ENCODE results near the gene ZNF574. TPM values are rescaled to one million over a fixed set of nuclear protein-coding genes. Genes with fewer than 3 reads are reported as not detected.

ZNF574 gene
- total and polyA plus RNA-seq, 2 donors (not counting 3 experiments of a cell fraction or from before 2014, with no cell fraction given), result 13.6 to 15.3 TPM

- DNase-seq (ENCODE audit: low read depth, low spot score) (no peak), FAIRE-seq (no peak)
- H3K27ac ChIP-seq (ENCODE audit: insufficient read depth, low read depth, low read length), result no peak overlapping the region
- no peaks in the 10 kb centered on the region for H3K79me2 ChIP-seq (ENCODE audit: control insufficient read depth, insufficient read depth, low read length)
- peaks cover 17 to 23% of the 10 kb centered on the region in 2 experiments for H3K27me3 ChIP-seq (ENCODE audit: control insufficient read depth in 2 of 2, insufficient read depth in 2 of 2, low read length in 2 of 2)
- H3K4me2 ChIP-seq (ENCODE audit: insufficient read depth, low read length), result no peak overlapping the region
- no peaks in the 10 kb centered on the region for H3K36me3 ChIP-seq (ENCODE audit: control insufficient read depth in 2 of 2, extremely low read depth in 1 of 2, insufficient read depth in 2 of 2, low read length in 2 of 2)
- no peak overlapping the region for H3K4me3 ChIP-seq (replicated peaks in 1 of 3; ENCODE audit: insufficient read depth in 1 of 3, low read depth in 1 of 3, low read length in 3 of 3)
- H4K20me1 ChIP-seq (replicated peaks; ENCODE audit: control insufficient read depth, extremely low read depth, insufficient read depth, low read length), result no peaks in the 10 kb centered on the region
- H3K4me1 ChIP-seq (ENCODE audit: control insufficient read depth, extremely low read depth, insufficient read depth, low read length), result no peaks in the 10 kb centered on the region
- no peak overlapping the region for H2AFZ ChIP-seq (ENCODE audit: low read depth, low read length)
- POLR2A ChIA-PET, result no interaction called here
- intact Hi-C loops (cut with micrococcal nuclease), result no loop called here
- no peaks in the 10 kb centered on the region for H3K9me1 ChIP-seq (replicated peaks; ENCODE audit: control insufficient read depth, extremely low read depth, insufficient read depth, low read length)
- dilution Hi-C loops (cut with MboI; ENCODE audit: extremely low pct_ligation_motif_present, low sequenced_read_pairs), result no loop called here
- H3K9ac ChIP-seq (replicated peaks; ENCODE audit: extremely low read depth, insufficient read depth, low read length), result no peak overlapping the region
- BruUV-seq (replicated peaks), result no TSS peak
- CTCF ChIA-PET, result interaction anchor here (0.6 kb wide), 1 partner anchor 238 kb away, joined by 6 read pairs; the partner anchor contains the start of gene PAFAH1B3
- TF ChIP-seq GATA2 (IDR thresholded peaks at IDR 0.05; ENCODE audit: insufficient read depth, insufficient read length, low read depth, low read length) (no peak), POLR2AphosphoS5 (IDR thresholded peaks at IDR 0.05; ENCODE audit: insufficient read depth, low read depth, low read length) (no peak), MAX (IDR thresholded peaks at IDR 0.05; ENCODE audit: insufficient read depth, insufficient read length) (no peak), JUN (IDR thresholded peaks at IDR 0.05; ENCODE audit: borderline replicate concordance, insufficient read depth, insufficient read length, low read depth) (no peak), EZH2 (IDR thresholded peaks at IDR 0.05; ENCODE audit: borderline replicate concordance, low read depth, low read length, severe bottlenecking) (no peak), FOS (IDR thresholded peaks at IDR 0.05; ENCODE audit: borderline replicate concordance, insufficient read depth, low read length) (no peak), MYC (IDR thresholded peaks at IDR 0.05; ENCODE audit: low read depth, low read length) (no peak), POLR2A (IDR thresholded peaks at IDR 0.05; ENCODE audit: low read depth, low read length) (no peak), CTCF (IDR thresholded peaks at IDR 0.05; ENCODE audit: extremely low read depth in 1 of 2, insufficient read depth in 1 of 2, low read depth in 1 of 2, low read length in 2 of 2) (no peak)
- H3K9me3 ChIP-seq (replicated peaks; ENCODE audit: control insufficient read depth, insufficient read depth, low read length), result no peaks in the 10 kb centered on the region
Measured at GRCh38 chr19:42064432-42064831, 11.5 kb upstream of the ZNF574 start.

All from endothelial cell of umbilical vein (primary cell).